ENCODE results near the gene NOL4L.

Gene NOL4L

DNA sequence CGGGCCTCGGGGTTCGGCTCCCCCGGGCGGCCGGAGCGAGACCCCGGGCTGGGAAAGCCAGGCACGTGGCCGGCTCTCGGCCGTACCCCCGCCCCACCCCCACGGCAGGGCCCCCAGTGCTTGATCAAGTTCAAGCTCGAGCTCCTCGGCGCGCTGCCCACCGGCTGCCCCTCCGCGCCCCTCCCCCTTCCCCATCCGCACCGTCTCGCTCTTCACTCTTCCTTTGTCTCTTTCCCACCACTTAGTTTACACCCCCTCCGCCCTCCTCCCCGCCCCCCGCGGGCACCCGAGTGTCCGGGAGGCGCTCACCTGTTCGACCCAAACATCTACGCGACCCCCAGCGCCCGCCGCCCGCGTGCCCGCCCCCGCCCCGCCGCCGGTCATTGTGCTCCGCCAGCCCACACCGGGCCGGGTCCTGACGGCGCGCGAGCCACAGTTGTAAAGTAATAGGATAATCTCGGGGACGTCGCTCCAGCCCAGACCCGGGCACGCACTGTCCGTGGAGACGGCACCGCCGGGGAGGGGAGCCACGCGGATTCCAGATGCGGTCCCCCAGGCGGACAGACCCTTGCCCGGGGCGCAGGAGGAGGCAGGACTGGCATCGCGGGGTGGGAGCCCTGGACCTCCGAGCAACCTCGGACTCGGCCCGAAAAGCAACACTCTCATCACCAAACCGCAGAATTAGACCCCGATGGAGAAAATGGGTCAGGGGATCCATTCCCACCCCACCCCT is 100.7 kb downstream of the NOL4L start:
- H3K4me3 ChIP-seq (ENCODE audit: low read depth, low read length): peak overlapping the region; percentile 62
- TF ChIP-seq MAX (IDR thresholded peaks at IDR 0.05; ENCODE audit: low read depth, low read length) (peak; percentile 59), CTCF (IDR thresholded peaks at IDR 0.05; ENCODE audit: low read depth, low read length) (no peak), MYC (IDR thresholded peaks at IDR 0.05; ENCODE audit: low read depth, low read length) (no peak; the same call in none of the 2 replicates), POLR2A (IDR thresholded peaks at IDR 0.05; ENCODE audit: extremely low read depth, insufficient read length) (no peak)
- peak; percentile 45 for DNase-seq (ENCODE audit: low read depth)

DNA sequence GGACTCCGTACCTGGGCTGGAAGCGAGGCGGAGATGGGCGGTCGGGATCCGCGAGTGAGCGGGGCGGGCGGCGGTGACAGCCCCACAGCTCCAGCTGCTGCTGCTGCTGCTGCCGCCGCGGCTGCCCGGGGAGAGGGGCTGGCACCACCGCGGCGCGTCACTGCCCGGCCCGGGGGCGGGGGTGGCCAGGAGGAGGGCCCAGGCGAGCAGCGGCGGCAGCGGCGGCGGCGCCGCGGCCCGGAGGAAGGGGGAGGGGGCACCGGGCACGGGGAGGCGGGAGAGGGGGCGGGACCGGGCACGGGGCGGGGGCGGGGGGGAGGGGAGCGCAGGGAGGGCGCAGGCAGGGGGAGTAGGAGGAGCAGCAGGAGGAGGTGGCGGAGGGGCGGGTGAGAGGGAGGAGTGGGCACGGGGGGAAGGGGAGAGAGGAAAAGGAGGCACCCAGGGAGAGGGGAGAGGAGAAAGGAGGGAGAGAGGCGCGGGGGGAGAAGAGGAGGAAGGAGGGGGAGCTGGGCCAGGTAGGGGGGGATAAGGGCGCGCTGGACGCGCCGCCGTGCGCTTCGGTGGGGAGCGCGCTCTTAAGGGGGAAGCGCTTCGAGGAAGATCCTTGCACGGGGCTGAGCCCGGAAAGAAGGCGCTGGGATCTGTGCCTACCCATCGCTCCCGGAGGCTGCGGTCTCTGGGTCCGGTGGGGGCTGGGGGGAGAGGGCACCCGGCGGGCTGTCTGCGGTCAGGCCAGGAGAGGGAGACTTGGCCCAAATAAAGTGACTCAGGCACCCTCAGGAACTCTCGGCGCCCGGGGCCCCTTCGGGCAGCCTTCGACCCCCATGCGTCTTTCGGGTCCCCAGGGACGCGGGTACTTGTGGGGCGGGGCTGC is 101.5 kb downstream of the NOL4L start:
- TF ChIP-seq CTCF (IDR thresholded peaks at IDR 0.05; ENCODE audit: low read depth, low read length): no peak
- TF ChIP-seq MYC (IDR thresholded peaks at IDR 0.05; ENCODE audit: low read depth, low read length): peak; percentile 75; the same call in 1 of the 2 replicates
- TF ChIP-seq MAX (IDR thresholded peaks at IDR 0.05; ENCODE audit: low read depth, low read length): no peak
- TF ChIP-seq POLR2A (IDR thresholded peaks at IDR 0.05; ENCODE audit: extremely low read depth, insufficient read length): peak; percentile 36
- peak; percentile 96 for DNase-seq (ENCODE audit: low read depth)
- peak overlapping the region; percentile 43 for H3K4me3 ChIP-seq (ENCODE audit: low read depth, low read length)

- H3K4me3 ChIP-seq (ENCODE audit: low read depth, low read length): peak overlapping the region; percentile 60
- TF ChIP-seq CTCF (IDR thresholded peaks at IDR 0.05; ENCODE audit: low read depth, low read length): no peak
- 0 out of 2 replicates have a peak, but pooled peaks have one; percentile 15 for TF ChIP-seq MAX (IDR thresholded peaks at IDR 0.05; ENCODE audit: low read depth, low read length)
- peak; percentile 55 for TF ChIP-seq MYC (IDR thresholded peaks at IDR 0.05; ENCODE audit: low read depth, low read length)
- DNase-seq (ENCODE audit: low read depth): peak; percentile 77
Measured at GRCh38 chr20:32482442-32483261, 102.5 kb downstream of the NOL4L start.

DNA sequence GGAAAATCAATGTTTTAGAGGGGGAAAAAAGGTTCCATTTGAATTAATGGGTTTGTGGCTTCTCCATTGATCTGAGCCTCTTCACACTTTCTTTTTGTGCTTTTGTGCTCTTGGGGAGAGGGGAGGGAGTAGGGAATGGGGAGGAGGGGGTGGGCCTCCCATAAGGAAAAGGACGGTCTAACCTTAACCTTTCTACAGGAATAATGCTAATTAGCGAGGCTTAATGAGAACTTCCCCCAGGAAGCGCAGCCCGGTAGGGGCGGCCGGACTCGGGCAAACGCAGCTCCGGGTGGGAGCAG is 103.0 kb downstream of the NOL4L start:
- no peak for DNase-seq (ENCODE audit: low read depth)
- peak overlapping the region; percentile 60 for H3K4me3 ChIP-seq (ENCODE audit: low read depth, low read length)
- TF ChIP-seq POLR2A (IDR thresholded peaks at IDR 0.05; ENCODE audit: extremely low read depth, insufficient read length) (no peak), CTCF (IDR thresholded peaks at IDR 0.05; ENCODE audit: low read depth, low read length) (no peak), MYC (IDR thresholded peaks at IDR 0.05; ENCODE audit: low read depth, low read length) (no peak), MAX (IDR thresholded peaks at IDR 0.05; ENCODE audit: low read depth, low read length) (no peak)

DNA sequence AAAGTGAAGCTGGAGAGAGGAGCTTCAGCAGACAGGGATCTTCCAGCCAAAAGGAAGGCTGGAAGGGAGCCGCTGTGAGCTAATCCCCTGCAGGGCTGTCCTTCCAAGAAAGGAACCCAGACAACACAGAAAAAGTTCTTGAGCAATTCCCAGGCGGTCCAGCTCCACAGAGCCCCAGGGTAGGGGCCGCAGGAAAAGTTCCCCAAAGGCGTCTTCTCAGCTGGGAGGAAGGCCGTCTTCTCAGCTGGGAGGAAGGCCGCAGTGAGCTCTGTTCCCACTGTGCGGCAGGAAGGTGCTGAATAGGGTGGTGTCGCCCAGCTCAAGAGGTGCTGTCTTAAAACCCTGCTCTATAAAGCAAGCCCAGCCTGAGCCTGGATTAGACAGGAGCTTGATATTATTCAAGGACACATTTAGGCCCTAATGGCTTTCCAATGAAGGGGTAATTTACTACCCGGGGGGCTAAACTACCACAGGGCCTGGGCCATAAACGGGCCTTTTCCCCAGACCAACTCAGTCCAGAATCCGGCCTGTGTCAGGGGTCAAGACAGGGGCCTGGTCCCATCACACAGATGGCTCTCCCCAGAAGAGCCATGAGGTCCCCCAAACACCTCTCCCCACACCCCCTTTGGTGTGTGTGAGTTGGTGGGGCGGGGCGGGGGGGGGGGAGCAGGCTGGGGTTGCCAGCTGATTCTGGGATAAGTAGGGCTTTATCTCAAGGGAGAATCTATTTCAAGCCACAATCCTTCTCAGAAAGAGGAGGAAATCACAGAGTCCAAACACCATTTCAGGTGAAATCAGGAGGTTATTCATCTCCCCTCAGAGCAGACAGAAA is 103.6 kb downstream of the NOL4L start:
- no peak for DNase-seq (ENCODE audit: low read depth)
- TF ChIP-seq MAX (IDR thresholded peaks at IDR 0.05; ENCODE audit: low read depth, low read length) (no peak), CTCF (IDR thresholded peaks at IDR 0.05; ENCODE audit: low read depth, low read length) (no peak), POLR2A (IDR thresholded peaks at IDR 0.05; ENCODE audit: extremely low read depth, insufficient read length) (no peak), MYC (IDR thresholded peaks at IDR 0.05; ENCODE audit: low read depth, low read length) (no peak)
- H3K4me3 ChIP-seq (ENCODE audit: low read depth, low read length): peak overlapping the region; percentile 60

All from NB4 (cell line).